Fibroblast of pulmonary artery (primary cell): Measurements from ENCODE around the gene MDGA2.

ENCODE experiments used
- DNase-seq: peaks from one replicate; pipeline ENCODE4 v3.0.0-alpha.2; 2010; ENCODE audit warnings: low read depth
- H3K4me3 ChIP-seq: replicated peaks from 2 replicates; pipeline ENCODE4 v1.5.1; 2011; ENCODE audit warnings: low read depth, mild to moderate bottlenecking, control low read depth, low read length, moderate library complexity
- TF ChIP-seq, protein P1 (sequence below): IDR thresholded peaks from 2 replicates; pipeline ENCODE4 v1.5.1; 2011; ENCODE audit warnings: mild to moderate bottlenecking, control low read depth, low read length, inconsistent platforms; ENCODE audit errors: missing control alignments

Gene MDGA2

GRCh38 chr14:47675466-47676314, at the start of gene MDGA2:
Gene MDGA2, minus strand, starts transcription at chr14:47675605.
- no peak within 1 kb of the TSS for H3K4me3 ChIP-seq
- DNase-seq: no peak
- TF ChIP-seq, protein P1, sequence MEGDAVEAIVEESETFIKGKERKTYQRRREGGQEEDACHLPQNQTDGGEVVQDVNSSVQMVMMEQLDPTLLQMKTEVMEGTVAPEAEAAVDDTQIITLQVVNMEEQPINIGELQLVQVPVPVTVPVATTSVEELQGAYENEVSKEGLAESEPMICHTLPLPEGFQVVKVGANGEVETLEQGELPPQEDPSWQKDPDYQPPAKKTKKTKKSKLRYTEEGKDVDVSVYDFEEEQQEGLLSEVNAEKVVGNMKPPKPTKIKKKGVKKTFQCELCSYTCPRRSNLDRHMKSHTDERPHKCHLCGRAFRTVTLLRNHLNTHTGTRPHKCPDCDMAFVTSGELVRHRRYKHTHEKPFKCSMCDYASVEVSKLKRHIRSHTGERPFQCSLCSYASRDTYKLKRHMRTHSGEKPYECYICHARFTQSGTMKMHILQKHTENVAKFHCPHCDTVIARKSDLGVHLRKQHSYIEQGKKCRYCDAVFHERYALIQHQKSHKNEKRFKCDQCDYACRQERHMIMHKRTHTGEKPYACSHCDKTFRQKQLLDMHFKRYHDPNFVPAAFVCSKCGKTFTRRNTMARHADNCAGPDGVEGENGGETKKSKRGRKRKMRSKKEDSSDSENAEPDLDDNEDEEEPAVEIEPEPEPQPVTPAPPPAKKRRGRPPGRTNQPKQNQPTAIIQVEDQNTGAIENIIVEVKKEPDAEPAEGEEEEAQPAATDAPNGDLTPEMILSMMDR: no peak

GRCh38 chr14:47722929-47723693, 47.7 kb upstream of the MDGA2 start:
- TF ChIP-seq, protein P1: no peak
- no peak overlapping the region for H3K4me3 ChIP-seq
- DNase-seq: no peak

GRCh38 chr14:47720281-47720680, 44.9 kb upstream of the MDGA2 start:
- no peak overlapping the region for H3K4me3 ChIP-seq
- DNase-seq: no peak
- TF ChIP-seq, protein P1: no peak

- DNase-seq: no peak
- TF ChIP-seq, protein P1: no peak
- no peak overlapping the region for H3K4me3 ChIP-seq
Observed at GRCh38 chr14:47715330-47715729, 39.9 kb upstream of the MDGA2 start.

- H3K4me3 ChIP-seq: no peak overlapping the region
- no peak for DNase-seq
- TF ChIP-seq, protein P1: no peak
Observed at GRCh38 chr14:47710581-47710980, 35.2 kb upstream of the MDGA2 start.

DNA sequence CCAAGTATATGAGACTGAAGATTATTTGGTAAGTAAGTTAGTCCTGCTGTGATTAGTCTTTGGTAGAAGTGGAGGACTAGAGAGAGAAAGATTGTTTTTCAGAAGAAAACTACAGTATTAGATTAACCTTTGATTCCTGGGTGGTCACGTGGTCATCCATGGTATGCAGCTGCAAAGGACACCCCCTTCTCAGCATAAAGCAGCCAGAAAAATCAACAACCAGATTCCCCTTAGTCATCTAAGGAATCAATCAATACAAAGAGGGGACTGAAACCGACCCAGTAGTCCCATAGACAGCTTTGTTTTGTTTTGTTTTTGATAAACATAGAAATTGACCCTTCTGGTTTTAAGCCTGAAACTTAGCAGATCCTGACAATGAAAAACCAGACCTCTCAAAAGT, 30.3 kb upstream of the MDGA2 start:
- DNase-seq: no peak
- H3K4me3 ChIP-seq: no peak overlapping the region
- TF ChIP-seq, protein P1: no peak
